ENCODE results near the gene WFS1.

WFS1 gene

DNA sequence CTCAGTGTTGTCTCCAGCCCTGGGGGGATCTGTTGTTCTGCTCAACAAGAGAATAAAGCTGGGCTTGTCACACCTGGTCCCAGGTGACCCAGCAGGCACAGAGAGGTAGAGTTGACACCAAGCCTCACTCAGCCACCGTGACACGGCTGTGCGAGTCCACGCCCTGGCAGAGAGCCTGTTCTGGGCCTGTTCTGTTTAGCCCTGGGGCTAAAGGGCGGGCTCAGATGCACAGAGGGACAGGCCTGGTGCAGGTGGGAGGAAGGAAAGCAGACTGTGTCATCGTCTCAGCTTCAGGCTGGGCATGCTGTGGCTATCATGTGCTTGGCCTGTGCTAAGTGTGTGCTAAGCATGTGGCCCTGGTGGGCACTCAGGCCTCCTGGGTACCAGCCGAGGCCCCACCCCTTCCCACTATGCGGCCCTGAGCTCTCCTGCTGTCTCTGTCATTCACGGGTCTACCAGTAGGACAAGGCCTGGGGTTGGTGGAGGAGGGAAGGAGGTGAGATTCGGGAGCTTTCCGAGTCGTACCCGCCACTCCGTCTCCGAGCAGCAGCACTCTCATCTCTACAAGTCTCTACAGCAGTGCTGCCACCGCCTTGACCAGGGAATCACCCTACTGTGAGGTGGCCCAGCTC is 10.8 kb downstream of the WFS1 start:
- DNase-seq (ENCODE audit: low spot score) = no peak

DNA sequence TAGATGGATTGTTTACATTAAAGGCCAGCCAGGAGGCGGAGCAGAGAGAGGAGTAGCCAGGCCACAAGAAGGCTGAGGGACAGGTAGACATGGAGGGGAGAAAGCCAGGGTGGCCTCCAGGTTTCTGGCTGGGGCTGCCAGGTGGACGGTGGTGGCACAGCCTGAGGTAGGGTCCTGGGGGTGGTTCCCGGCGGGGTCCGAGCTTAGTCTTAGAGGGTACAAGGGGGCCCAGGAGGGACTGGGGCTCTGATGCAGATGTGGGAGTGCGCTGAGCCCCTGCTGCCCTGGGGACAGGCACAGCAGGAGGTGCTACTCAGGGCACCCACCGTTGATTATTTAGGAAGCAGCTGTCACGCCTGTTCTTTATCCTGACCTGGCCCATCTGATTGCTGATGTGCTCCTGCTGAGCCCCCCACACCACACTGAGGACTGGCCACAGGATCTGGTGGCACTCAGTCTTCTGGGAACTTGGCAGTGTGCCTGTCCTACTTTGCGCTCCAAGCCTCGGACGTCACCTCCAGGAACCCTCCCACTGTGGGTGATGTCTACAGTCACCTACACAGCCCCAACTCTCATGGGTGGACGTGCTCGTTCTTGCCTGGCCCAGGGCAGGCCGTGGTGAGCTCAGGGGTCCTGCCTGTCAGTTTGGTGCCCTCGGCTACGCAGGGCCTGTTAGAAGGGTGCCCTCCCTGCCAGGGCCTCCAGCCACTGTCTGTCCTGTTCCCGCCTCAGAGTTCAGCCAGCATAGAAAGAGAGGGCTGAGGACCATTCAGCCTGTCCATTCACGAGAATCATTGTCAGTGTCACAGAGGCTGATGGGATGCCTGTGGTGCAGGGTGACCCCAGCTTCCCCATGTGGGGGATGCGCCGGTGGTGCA is 12.0 kb downstream of the WFS1 start:
- DNase-seq (ENCODE audit: low spot score) = no peak

DNA sequence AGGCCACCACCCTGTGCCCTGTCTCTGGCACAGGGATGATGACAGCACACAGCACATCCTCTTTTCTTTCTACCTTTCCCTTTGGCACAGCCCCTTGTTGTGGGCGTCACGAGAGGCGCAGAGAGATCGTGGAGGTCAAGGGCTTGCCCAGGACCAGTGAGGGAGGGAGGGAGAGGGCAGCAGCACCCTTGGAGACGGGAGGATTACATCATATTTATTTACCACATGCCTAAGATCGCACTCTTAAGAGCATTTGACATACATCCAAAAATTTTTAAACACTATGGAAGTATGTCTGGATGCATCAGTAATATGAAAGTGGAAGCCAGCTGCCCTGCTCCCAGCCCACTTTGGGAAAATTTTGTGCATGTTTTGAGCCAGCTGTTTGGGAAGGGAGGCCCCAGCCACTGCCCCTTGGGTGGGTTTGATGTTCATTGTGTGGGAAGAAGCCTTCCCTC is 12.7 kb downstream of the WFS1 start:
- no peak for DNase-seq (ENCODE audit: low spot score)

DNA sequence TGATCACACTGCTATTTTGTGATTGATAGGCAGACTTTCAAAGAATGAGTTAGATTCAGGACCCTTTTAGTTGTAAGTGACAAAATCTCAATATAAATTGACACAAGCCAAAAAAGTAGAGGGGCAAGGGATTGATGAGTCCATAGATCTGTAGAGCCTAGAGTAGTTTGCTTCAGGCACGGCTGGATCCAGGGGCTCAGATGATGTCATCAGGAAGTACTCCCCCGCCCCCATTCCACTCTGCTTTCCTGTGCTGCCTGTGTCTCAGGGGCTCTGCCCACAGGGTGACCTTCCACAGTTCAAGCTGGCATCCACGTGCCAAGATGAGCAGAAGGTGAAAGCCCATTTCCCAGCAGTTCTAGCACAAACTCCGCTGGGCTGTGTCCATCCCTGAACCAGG is 13.6 kb downstream of the WFS1 start:
- DNase-seq (ENCODE audit: low spot score) = no peak

DNA sequence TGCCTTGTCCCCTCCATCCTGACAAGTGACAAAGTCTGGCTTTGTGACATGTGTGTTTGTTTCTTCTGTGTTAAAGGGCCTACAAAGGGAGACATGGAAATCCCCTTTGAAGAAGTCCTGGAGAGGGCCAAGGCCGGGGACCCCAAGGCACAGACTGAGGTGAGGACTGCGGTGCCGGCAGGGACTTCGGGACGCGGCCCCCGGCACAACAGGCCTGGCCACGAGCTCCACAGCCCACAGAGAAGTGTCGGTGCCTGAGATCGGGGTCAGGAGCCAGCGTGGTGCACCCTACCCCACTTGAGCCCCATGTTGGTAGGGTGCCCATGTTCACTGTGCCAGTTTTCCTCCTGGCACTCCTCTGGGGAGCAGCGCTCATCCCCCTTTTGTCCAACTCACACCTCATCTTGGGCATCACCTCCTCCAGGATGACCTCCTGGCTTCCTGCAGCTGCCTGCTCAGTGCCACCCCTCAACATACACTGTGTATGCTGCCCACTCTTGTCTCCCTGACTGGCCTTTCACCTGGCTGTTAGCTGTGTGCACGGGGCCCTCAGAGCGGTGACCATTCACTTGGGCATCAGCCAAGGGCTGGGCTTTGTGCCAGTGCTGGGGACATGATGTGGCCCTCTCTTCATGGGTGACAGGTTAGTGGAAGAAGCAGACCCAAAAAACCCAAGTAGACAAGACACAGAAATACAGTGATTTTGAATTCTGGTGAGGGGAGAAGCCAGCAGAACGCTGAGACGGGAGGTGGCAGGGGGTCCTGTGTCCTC is 17.6 kb downstream of the WFS1 start:
- no peak for DNase-seq (ENCODE audit: low spot score)

DNA sequence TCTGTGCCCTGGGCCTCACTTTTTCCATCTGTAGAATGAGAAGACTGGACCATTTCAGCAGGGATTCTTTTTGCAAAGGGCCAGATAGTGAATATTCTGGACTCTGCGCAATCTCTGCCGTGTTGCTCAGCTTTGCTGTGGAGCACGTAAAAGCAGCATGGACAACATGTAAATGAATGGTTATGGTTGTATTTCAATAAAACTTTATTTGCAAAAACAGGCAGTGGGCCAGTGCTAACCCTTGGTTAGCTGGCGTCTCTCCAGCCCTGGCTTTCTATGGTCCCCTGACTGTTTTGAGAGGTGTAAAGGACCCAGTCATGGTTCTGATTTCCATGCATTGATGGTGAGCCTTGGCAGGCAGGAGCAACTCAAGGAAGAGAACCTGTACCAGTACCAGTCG is 18.7 kb downstream of the WFS1 start:
- DNase-seq (ENCODE audit: low spot score) = no peak

DNA sequence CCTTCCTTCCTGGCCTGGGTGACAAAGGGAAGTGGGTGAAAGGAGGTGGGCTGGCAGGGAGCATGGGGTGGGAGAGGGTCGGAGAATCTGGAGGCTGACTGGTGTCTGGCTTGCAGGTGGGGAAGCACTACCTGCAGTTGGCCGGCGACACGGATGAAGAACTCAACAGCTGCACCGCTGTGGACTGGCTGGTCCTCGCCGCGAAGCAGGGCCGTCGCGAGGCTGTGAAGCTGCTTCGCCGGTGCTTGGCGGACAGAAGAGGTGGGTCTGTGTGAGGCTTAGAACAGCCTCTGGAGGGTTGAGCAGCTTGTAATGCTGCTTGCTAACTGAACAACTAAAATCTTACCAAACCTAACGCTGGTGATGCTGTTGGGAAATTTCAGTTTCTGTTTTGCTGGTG is 19.2 kb downstream of the WFS1 start:
- DNase-seq (ENCODE audit: low spot score) = no peak

DNA sequence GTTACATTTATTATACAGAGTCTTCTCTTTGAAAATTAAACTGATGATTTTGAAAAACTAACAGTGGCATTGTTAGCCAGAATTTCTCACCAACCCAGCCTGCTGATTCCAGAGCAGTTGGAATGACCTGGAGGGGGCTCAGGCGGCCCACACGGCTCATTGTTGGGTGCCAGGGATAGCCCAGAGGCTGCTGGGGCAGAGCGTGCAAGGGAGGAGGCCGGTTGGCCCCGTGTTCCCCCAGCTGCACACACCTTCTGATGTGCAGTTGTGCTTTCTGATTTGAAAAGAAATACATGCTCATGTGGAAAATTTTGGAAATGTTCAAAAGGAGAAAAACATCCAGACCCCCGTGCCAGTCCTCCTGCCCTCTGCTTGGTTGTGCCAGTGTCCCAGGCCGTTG is 20.6 kb downstream of the WFS1 start:
- DNase-seq (ENCODE audit: low spot score) = no peak

DNA sequence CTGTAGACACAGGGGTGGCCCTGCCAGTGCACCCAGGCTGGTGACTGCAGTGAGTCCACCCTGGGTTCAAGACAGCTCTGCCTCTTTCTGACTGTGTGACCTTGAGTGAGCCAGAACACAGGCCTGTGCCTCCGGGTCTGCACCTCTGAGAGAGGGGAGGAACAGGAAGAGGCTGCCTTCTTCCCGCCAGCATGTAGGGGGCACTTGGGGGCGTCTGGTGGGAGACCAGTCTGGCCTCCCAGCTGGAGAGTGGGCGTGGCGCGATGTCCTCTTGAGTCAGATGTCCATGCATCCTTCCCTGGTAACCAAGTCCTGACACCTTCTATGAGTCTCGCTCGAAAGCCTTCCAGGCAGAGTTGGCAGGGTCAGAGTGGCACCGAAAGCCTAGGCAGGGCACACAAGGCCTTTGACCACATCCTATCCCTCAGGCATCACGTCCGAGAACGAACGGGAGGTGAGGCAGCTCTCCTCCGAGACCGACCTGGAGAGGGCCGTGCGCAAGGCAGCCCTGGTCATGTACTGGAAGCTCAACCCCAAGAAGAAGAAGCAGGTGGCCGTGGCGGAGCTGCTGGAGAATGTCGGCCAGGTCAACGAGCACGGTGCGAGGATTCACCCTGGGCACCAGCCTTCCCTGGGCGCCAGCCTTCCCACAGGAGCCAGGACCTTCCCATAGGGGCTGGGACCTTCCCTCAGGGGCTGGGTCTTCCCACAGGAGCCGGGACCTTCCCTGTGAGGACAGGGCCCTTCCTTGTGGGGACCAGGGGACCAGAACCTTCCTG is 21.3 kb downstream of the WFS1 start:
- no peak for DNase-seq (ENCODE audit: low spot score)

DNA sequence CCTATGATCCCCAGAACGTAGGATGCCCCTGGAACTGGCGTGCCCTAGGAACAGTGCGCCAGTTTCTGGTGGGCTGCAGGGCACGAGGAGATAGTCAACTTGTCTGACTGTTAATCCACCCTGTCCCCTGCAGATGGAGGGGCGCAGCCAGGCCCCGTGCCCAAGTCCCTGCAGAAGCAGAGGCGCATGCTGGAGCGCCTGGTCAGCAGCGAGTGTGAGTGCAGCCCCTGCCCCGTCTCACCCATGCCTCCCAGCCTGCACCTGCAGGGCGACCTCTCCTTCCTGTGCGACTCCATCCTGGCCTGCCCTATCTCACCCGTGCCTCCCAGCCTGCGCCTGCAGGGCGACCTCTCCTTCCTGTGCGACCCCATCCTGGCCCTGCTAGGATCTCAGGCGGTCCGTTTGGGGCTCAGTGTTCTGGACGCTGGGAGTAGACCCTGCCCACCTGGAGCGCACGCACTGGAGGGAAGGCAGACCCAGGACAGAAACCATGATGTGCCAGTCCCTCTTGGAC is 22.2 kb downstream of the WFS1 start:
- DNase-seq (ENCODE audit: low spot score) = no peak

DNA sequence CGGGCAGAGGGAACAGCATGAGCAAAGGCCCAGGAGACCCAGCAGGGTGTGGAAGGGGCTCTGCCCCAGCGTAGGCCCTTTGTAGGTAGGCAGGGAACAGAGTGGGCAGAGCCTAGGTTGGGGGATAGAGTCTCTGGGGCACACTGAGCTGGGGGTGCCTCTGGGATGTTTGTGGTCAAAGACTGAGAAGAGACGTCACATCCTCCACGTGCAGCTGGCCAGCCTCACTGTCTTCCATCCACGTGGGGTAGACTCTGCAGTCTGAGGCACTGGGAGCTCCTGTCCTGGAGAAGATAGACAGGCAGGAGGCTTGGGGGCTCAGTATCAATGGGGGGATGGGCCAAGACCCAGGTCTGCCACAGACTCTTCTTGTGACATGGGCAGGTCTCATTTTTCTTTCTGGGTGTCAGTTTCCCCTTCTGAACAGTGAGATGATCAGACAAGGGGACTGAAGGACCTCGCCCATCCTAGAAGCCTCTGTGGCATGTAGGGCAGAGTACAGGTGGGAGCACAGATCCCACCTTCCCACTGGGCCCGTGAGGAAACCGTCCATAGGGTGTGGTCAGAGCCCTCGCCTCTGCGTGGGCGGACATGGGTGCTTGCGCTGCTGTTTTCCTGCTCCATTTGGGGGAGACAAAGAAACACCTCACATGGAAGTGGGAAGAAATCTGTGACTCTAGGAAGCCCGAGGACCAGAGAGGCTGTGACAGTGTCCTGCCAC is 22.9 kb downstream of the WFS1 start:
- DNase-seq (ENCODE audit: low spot score) = no peak

DNA sequence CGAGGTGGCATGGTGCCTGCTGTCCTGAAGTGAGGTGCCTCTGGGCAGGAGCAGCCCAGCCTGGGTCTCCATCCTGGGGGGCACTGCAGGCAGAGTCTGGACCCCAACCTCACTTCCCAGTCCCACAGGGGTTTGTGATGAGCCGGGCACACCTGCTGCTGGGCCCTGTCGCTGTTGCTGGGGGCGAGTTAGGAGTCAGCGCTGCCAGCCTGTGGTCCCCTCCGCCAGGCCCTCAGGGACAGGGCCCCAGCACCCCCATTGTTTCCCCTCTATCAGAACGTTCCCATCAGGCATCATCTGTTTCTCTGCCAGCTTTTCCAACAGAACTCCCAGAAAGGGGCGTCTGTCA is 23.4 kb downstream of the WFS1 start:
- DNase-seq (ENCODE audit: low spot score) = no peak

DNA sequence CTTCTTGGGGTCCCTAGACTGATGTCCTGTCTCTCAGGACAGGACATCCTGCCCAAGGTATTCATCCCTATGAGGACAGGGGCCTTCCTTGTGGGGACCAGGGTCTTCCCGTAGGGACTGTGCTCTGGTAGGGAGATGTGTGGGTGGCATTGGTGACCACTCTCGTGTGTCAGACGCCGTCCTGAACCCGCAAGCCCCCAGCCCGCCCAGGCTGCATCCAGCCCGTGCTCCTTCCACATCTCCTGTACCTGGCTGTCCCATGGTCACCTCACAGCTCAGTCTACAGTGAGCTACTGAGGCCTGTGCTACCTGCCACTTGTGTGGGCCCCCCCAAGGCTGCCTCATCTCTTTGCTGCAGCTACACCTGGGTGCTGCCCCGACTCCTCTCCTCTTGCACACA is 24.0 kb downstream of the WFS1 start:
- no peak for DNase-seq (ENCODE audit: low spot score)

DNA sequence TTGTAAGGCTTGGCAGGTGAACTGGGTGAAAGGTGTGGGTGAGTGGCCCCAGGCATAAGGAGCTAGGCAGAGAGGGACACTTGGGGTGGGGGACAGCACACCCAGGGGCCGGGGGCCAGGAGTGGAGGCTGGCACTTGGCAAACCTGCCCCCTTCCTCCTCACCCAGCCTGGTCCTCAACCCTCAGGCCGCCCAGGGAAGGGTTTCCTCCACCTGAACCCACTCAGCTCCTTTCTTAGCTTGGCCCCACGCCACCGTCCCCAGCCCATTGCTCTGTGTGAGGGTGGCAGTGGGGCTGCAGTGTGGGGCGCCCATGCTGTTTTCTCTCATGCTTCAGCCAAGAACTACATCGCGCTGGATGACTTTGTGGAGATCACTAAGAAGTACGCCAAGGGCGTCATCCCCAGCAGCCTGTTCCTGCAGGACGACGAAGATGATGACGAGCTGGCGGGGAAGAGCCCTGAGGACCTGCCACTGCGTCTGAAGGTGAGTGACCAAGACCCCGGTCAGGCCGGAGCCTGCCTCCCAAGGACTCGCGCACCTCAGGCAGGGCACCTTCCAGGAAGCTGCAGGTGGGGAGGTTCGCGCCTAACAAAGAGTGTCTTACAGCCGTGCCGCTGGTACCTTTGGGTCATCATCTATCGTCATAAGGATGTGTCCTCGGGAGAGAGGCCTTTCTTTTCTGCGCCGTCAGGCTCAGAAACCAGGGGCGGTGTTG is 25.2 kb downstream of the WFS1 start:
- DNase-seq (ENCODE audit: low spot score) = no peak

DNA sequence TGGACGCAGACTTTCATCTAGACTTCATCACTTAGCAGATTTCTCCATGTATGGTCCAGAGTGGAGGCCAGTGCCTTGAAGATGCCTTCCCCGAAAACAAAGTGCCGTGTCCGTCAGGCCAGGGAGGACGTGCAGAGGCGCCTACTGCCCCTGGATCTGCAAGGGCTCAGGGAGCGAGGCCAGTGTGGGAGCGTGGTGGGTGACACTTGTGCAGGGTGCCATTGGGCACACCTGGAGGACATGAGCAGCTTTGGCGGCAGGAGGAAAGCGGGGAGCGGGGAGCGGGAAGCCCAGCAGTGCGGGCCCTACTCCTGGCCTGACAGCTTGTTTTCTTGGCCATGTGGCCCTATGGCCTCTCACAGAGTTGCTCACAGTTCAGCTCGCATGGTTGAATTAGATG is 25.8 kb downstream of the WFS1 start:
- DNase-seq (ENCODE audit: low spot score) = no peak

DNA sequence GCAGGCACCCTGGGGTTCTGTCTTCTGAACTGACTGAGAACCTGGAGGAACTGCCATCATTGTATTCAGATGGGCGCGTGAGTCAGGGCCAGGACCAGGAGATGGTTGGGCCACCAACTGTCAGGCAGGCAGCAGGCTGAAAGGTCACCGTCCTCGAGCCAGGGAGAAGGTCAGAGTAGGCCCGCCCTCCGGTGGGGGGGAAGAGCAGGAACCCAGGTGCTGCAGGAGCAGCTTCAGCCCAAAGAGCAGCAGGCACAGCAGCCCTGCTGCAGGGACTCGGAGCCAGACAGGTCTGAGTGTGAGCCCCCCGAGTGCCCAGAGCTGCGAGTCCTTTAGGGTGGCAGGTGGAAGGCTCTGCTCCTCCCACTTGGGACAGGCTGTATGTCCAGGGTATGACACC is 26.4 kb downstream of the WFS1 start:
- DNase-seq (ENCODE audit: low spot score) = no peak

DNA sequence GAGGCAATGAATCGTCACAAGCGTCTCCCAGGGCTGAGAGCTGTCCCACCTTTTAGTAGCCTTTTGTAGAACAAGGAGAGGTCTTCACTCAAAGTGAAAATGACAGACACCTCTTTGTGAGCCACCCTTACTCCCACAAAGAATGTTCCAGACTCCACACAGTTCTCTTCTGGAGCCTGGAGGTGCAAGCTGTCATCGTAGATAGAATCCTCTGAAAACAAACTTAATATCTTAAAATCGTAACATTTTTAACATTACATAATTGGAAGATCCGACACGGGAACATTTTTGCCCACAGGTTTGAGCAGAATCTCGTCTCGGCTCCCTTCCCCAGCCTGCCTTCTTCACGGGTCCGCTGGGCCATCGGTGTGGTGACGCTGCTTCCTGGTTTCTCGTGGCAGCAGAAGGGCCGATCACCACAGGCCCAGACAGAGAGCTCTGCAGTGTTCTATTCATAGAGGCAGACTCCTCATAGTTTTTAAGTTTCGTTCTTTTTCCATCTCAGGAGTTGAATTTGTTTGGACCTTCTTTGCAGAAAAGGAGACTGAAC is 27.7 kb downstream of the WFS1 start:
- no peak for DNase-seq (ENCODE audit: low spot score)

DNA sequence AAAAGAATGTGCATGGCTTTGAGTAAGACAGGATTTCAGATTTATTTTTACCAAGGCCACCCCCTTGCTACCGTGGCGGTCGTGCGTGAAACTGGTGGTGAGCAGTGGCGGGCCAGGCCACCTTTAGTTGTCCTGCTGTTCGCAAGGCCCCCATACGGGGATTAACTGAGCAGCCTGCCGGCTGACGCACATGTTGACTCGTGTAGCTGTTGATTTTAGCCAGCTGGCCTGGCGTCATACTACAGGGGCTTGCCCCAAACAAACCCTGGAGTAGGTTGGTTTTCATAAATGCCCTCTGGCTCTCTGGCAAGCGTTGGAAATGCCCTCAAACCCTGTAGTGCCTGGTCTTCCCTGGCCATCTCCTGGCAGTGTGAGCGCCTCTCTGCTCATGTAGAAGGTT is 28.4 kb downstream of the WFS1 start:
- DNase-seq (ENCODE audit: low spot score) = no peak

DNA sequence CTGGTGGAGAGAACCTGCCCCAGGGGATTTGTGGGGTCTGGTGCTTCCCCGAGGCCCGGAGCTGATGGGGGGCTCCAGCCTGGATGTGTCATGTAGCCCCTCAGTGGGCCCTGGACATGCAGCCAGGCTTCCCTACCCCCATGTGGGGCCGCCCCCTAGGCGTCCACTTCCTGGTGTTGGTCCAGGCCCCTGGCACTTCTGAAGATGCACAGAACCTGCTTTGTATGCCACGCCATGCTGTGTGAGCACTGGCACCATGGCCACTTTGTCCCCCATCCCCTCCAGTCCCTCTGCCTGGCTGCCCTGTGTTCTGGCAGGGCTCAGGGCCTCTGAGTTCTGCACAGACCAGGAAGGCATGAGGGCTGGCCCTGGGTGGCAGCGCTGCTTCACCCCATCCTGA is 29.2 kb downstream of the WFS1 start:
- DNase-seq (ENCODE audit: low spot score) = no peak

DNA sequence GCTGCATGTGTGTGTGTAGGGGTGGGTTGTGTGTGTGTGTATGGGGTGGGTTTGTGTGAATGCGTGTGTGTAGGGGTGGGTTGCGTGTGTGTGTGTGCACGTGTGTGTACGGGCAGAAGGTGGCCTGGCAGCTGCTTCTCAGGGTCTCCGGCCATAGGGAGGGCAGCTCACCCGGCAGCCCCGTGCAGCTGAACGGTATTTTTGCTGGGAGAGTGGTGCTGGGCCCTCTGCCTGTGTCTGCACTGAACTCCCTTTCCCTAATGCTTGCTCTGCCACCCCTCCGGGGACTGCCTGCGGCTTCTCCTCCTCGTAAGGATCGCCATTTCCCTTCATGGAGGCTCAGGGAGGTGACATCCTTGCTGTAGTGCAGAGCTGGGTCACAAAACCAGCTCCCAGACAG is 30.2 kb downstream of the WFS1 start:
- no peak for DNase-seq (ENCODE audit: low spot score)

All from HuH-7 (cell line).